Neuronal stem cell (in vitro differentiated cells): ENCODE data around the gene FBXL13.

Source experiments
- DNase-seq: peaks from one replicate; pipeline ENCODE4 v3.0.0-alpha.2; 2013; ENCODE audit warnings: low spot score
- H2AFZ ChIP-seq: one replicate; pipeline ENCODE4 v1.6.1; 2013; ENCODE audit warnings: mild to moderate bottlenecking, low read length, inconsistent platforms
- H2AK5ac ChIP-seq: 2 replicates; pipeline ENCODE4 v1.6.1; 2013; ENCODE audit warnings: low read depth, mild to moderate bottlenecking, inconsistent platforms, low read length, moderate library complexity, mixed read lengths
- H2BK120ac ChIP-seq: 2 replicates; pipeline ENCODE4 v1.6.1; 2013; ENCODE audit warnings: low read depth, mild to moderate bottlenecking, inconsistent platforms, low read length, moderate library complexity, mixed read lengths
- H2BK12ac ChIP-seq: one replicate; pipeline ENCODE4 v1.6.1; 2013; ENCODE audit warnings: low read length, inconsistent platforms
- H2BK15ac ChIP-seq: 2 replicates; pipeline ENCODE4 v1.6.1; 2013; ENCODE audit warnings: mild to moderate bottlenecking, low read length, inconsistent platforms, mixed read lengths
- H2BK5ac ChIP-seq: one replicate; pipeline ENCODE4 v1.6.1; 2013; ENCODE audit warnings: inconsistent platforms, mild to moderate bottlenecking, low read length, moderate library complexity
- H3K14ac ChIP-seq: one replicate; pipeline ENCODE4 v1.6.1; 2013; ENCODE audit warnings: low read length, inconsistent platforms
- H3K18ac ChIP-seq: 2 replicates; pipeline ENCODE4 v1.6.1; 2013; ENCODE audit warnings: low read length, inconsistent platforms
- H3K23ac ChIP-seq: 2 replicates; pipeline ENCODE4 v1.6.1; 2013; ENCODE audit warnings: low read depth, mild to moderate bottlenecking, mixed read lengths, low read length, inconsistent platforms; ENCODE audit not compliant: poor library complexity
- H3K27ac ChIP-seq: replicated peaks from 3 replicates; pipeline ENCODE4 v1.5.1; 2013; ENCODE audit warnings: low read length, inconsistent platforms
- H3K27me3 ChIP-seq, 3 experiments: 2 replicates each; pipeline ENCODE4 v1.6.1; 2013; ENCODE audit warnings: low read length in 3 of 3, mild to moderate bottlenecking in 2 of 3, inconsistent platforms in 1 of 3, low read depth in 1 of 3, mixed read lengths in 1 of 3, moderate library complexity in 1 of 3; ENCODE audit not compliant: control insufficient read depth in 3 of 3, insufficient read depth in 3 of 3
- H3K36me3 ChIP-seq, 2 donors: replicated peaks in 1 of 2; 2 replicates each; pipeline ENCODE4 v1.6.1; 2013; ENCODE audit warnings: low read length in 2 of 2; ENCODE audit not compliant: control insufficient read depth in 2 of 2, insufficient read depth in 2 of 2
- H3K4ac ChIP-seq: 2 replicates; pipeline ENCODE4 v1.6.1; 2013; ENCODE audit warnings: inconsistent platforms, mild to moderate bottlenecking, low read length, moderate library complexity
- H3K4me1 ChIP-seq, 2 donors: 1 replicate in 1 of 2; 2 replicates in 1 of 2; pipeline ENCODE4 v1.6.1; 2013; ENCODE audit warnings: low read length in 2 of 2, low read depth in 1 of 2; ENCODE audit not compliant: control insufficient read depth in 2 of 2, insufficient read depth in 1 of 2
- H3K4me2 ChIP-seq: one replicate; pipeline ENCODE4 v1.6.1; 2013; ENCODE audit warnings: mild to moderate bottlenecking, low read length, inconsistent platforms; ENCODE audit not compliant: insufficient read depth, poor library complexity, severe bottlenecking
- H3K4me3 ChIP-seq, 2 donors: 2 replicates each; pipeline ENCODE4 v1.5.1; 2013; ENCODE audit warnings: low read length in 2 of 2, mild to moderate bottlenecking in 2 of 2, inconsistent platforms in 1 of 2, moderate library complexity in 1 of 2
- H3K79me1 ChIP-seq: one replicate; pipeline ENCODE4 v1.6.1; 2013; ENCODE audit warnings: low read depth, mild to moderate bottlenecking, inconsistent platforms, low read length, moderate library complexity
- H3K9ac ChIP-seq: one replicate; pipeline ENCODE4 v1.6.1; 2013; ENCODE audit warnings: mild to moderate bottlenecking, low read depth, low read length, inconsistent platforms; ENCODE audit not compliant: poor library complexity
- H3K9me3 ChIP-seq, 2 donors: replicated peaks in 1 of 2; 2 replicates each; pipeline versions ENCODE3 to v1.6.1; 2013; ENCODE audit warnings: low read length in 2 of 2, mild to moderate bottlenecking in 2 of 2, inconsistent platforms in 1 of 2, low read depth in 1 of 2, mixed read lengths in 1 of 2, moderate library complexity in 1 of 2; ENCODE audit not compliant: control insufficient read depth in 2 of 2, insufficient read depth in 1 of 2
- H4K8ac ChIP-seq: one replicate; pipeline ENCODE4 v1.6.1; 2013; ENCODE audit warnings: low read depth, mild to moderate bottlenecking, inconsistent platforms, low read length, moderate library complexity
- H4K91ac ChIP-seq: one replicate; pipeline ENCODE4 v1.6.1; 2013; ENCODE audit warnings: low read length, low read depth, mild to moderate bottlenecking, inconsistent platforms; ENCODE audit not compliant: poor library complexity
- WGBS, 2 donors: extraction: QIAGEN DNeasy Blood & Tissue Kit; methylation state at CpG; one replicate each; pipeline ENCODE4 v1.1.7; 2013; ENCODE audit warnings: missing lambda C conversion rate in 2 of 2, mixed read lengths in 1 of 2; ENCODE audit not compliant: insufficient read length in 2 of 2, insufficient replicate concordance in 1 of 2; ENCODE audit errors: extremely low coverage in 2 of 2; 5-methylcytosine and 5-hydroxymethylcytosine counted together

The FBXL13 gene

GRCh38 chr7:102832674-102833073 lies 241.9 kb downstream of the FBXL13 start:
- no peak overlapping the region for H4K91ac ChIP-seq
- no peaks in the 10 kb centered on the region for H3K79me1 ChIP-seq
- H2BK12ac ChIP-seq: no peak overlapping the region
- no peak overlapping the region for H3K27ac ChIP-seq
- no peak overlapping the region for H4K8ac ChIP-seq
- H2BK120ac ChIP-seq: no peak overlapping the region
- H3K27me3 ChIP-seq: no peaks in the 10 kb centered on the region
- H3K4ac ChIP-seq: no peak overlapping the region
- H2AFZ ChIP-seq: no peak overlapping the region
- no peak overlapping the region for H3K4me3 ChIP-seq
- no peak overlapping the region for H3K14ac ChIP-seq
- no peaks in the 10 kb centered on the region for H3K4me1 ChIP-seq
- H3K36me3 ChIP-seq: no peaks in the 10 kb centered on the region
- H3K9me3 ChIP-seq: no peaks in the 10 kb centered on the region
- H3K4me2 ChIP-seq: no peak overlapping the region
- WGBS, 2 donors: no CpG with 5 or more reads among the region's 1 CpG
- no peak overlapping the region for H3K9ac ChIP-seq
- H2AK5ac ChIP-seq: no peak overlapping the region
- no peak overlapping the region for H3K18ac ChIP-seq
- H2BK5ac ChIP-seq: no peak overlapping the region
- no peak overlapping the region for H3K23ac ChIP-seq
- H2BK15ac ChIP-seq: no peak overlapping the region
- no peak for DNase-seq

GRCh38 chr7:102830197-102830596 lies 244.4 kb downstream of the FBXL13 start:
- DNase-seq: no peak
- Histone ChIP-seq H3K14ac (no peak overlapping the region), H3K4me2 (no peak overlapping the region), H3K4me3 (no peak overlapping the region), H4K91ac (no peak overlapping the region), H3K36me3 (peaks cover 0 to 3% of the 10 kb centered on the region in 2 donors), H4K8ac (no peak overlapping the region), H2BK15ac (no peak overlapping the region), H2AK5ac (no peak overlapping the region), H2BK12ac (no peak overlapping the region), H2BK120ac (no peak overlapping the region), H3K27ac (no peak overlapping the region), H3K4me1 (no peaks in the 10 kb centered on the region), H3K4ac (no peak overlapping the region), H3K9me3 (peaks cover 0 to 3% of the 10 kb centered on the region in 2 donors), H2AFZ (no peak overlapping the region), H3K9ac (no peak overlapping the region), H3K23ac (no peak overlapping the region), H3K18ac (no peak overlapping the region), H2BK5ac (no peak overlapping the region), H3K27me3 (no peaks in the 10 kb centered on the region), H3K79me1 (no peaks in the 10 kb centered on the region)
- WGBS, 2 donors: no CpG with 5 or more reads among the region's 2 CpGs

GRCh38 chr7:102829075-102829474 lies 245.5 kb downstream of the FBXL13 start:
- no peak overlapping the region for H2AFZ ChIP-seq
- H3K23ac ChIP-seq: no peak overlapping the region
- no peak overlapping the region for H3K18ac ChIP-seq
- no peak overlapping the region for H3K14ac ChIP-seq
- no peak overlapping the region for H2BK5ac ChIP-seq
- H3K79me1 ChIP-seq: no peaks in the 10 kb centered on the region
- H3K4me3 ChIP-seq: no peak overlapping the region
- no peak overlapping the region for H3K4me2 ChIP-seq
- no CpG with 5 or more reads among the region's 3 CpGs for WGBS, 2 donors
- H4K91ac ChIP-seq: no peak overlapping the region
- no peak overlapping the region for H3K27ac ChIP-seq
- H3K4me1 ChIP-seq: no peaks in the 10 kb centered on the region
- H2AK5ac ChIP-seq: no peak overlapping the region
- no peak overlapping the region for H2BK12ac ChIP-seq
- no peak overlapping the region for H3K9ac ChIP-seq
- H4K8ac ChIP-seq: no peak overlapping the region
- H3K9me3 ChIP-seq: peaks cover 0 to 3% of the 10 kb centered on the region in 2 donors
- no peak overlapping the region for H2BK15ac ChIP-seq
- no peaks in the 10 kb centered on the region for H3K27me3 ChIP-seq
- no peak overlapping the region for H2BK120ac ChIP-seq
- H3K36me3 ChIP-seq: peaks cover 0 to 3% of the 10 kb centered on the region in 2 donors
- no peak overlapping the region for H3K4ac ChIP-seq
- DNase-seq: no peak

- no CpG with 5 or more reads among the region's 2 CpGs for WGBS, 2 donors
- Histone ChIP-seq H3K36me3 (peaks cover 0 to 3% of the 10 kb centered on the region in 2 donors), H3K27me3 (no peaks in the 10 kb centered on the region), H3K23ac (no peak overlapping the region), H2AK5ac (no peak overlapping the region), H3K18ac (no peak overlapping the region), H3K9ac (no peak overlapping the region), H3K27ac (no peak overlapping the region), H3K4me1 (no peaks in the 10 kb centered on the region), H2BK15ac (no peak overlapping the region), H4K91ac (no peak overlapping the region), H2BK120ac (no peak overlapping the region), H2AFZ (no peak overlapping the region), H3K4ac (no peak overlapping the region), H2BK12ac (no peak overlapping the region), H3K9me3 (peaks cover 0 to 3% of the 10 kb centered on the region in 2 donors), H2BK5ac (no peak overlapping the region), H3K14ac (no peak overlapping the region), H3K4me2 (no peak overlapping the region), H3K79me1 (no peaks in the 10 kb centered on the region), H3K4me3 (no peak overlapping the region), H4K8ac (no peak overlapping the region)
- no peak for DNase-seq
Observed at GRCh38 chr7:102828286-102828685, 246.3 kb downstream of the FBXL13 start.
